NT2/D1 (cell line): ENCODE data around the gene RIMBP3C.
"Not testable (repeated sequence)": the region's sequence is repeated elsewhere in the genome, so short reads cannot be mapped to it uniquely, and the experiment has no call there.

Source experiments
- DNase-seq: peaks from one replicate; pipeline ENCODE4 v3.0.0-alpha.2; 2011; ENCODE audit warnings: low read depth, low spot score
- H3K27me3 ChIP-seq: 2 replicates; pipeline ENCODE4 v1.6.0; 2011; ENCODE audit warnings: mild to moderate bottlenecking; ENCODE audit not compliant: insufficient read length, insufficient read depth
- H3K36me3 ChIP-seq: 2 replicates; pipeline ENCODE4 v1.6.1; 2011; ENCODE audit warnings: mild to moderate bottlenecking, low read length, mixed read lengths; ENCODE audit not compliant: insufficient read depth, insufficient read length
- H3K4me1 ChIP-seq: 2 replicates; pipeline ENCODE4 v1.5.1; 2011; ENCODE audit not compliant: insufficient read depth, insufficient read length
- H3K4me3 ChIP-seq: 2 replicates; pipeline ENCODE4 v1.5.1; 2011; ENCODE audit warnings: low read depth; ENCODE audit not compliant: insufficient read length
- H3K9ac ChIP-seq: 2 replicates; pipeline ENCODE4 v1.6.0; 2011; ENCODE audit warnings: low read depth; ENCODE audit not compliant: insufficient read length
- H3K9me3 ChIP-seq: 2 replicates; pipeline ENCODE4 v1.5.1; 2011; ENCODE audit warnings: mild to moderate bottlenecking, low read length; ENCODE audit not compliant: insufficient read depth
- SUZ12 ChIP-seq: IDR thresholded peaks from 2 replicates; pipeline ENCODE4 v1.6.1; 2011; ENCODE audit not compliant: insufficient read length, insufficient read depth; ENCODE audit errors: extremely low read depth
- YY1 ChIP-seq: IDR thresholded peaks from 2 replicates; pipeline ENCODE4 v1.6.1; 2011; ENCODE audit not compliant: insufficient read length, insufficient read depth
- ZNF274 ChIP-seq: IDR thresholded peaks from 2 replicates; pipeline ENCODE4 v1.6.1; 2011; ENCODE audit warnings: mild to moderate bottlenecking, low read depth, low read length

The RIMBP3C gene

GRCh38 chr22:21585389-21585788 is 34.1 kb upstream of the RIMBP3C start:
- no peak overlapping the region for H3K4me3 ChIP-seq
- H3K36me3 ChIP-seq, result peaks cover 25% of the 10 kb centered on the region
- no peak for DNase-seq
- H3K4me1 ChIP-seq, result no peaks in the 10 kb centered on the region
- no peaks in the 10 kb centered on the region for H3K27me3 ChIP-seq
- H3K9ac ChIP-seq, result no peak overlapping the region
- TF ChIP-seq ZNF274, result no peak
- no peak for TF ChIP-seq YY1
- no peak for TF ChIP-seq SUZ12
- no peaks in the 10 kb centered on the region for H3K9me3 ChIP-seq

GRCh38 chr22:21582801-21583740 is 31.8 kb upstream of the RIMBP3C start:
- no peak for TF ChIP-seq ZNF274
- no peak for TF ChIP-seq YY1
- TF ChIP-seq SUZ12, result no peak
- H3K4me1 ChIP-seq, result peaks cover 3% of the 10 kb centered on the region
- H3K27me3 ChIP-seq, result no peaks in the 10 kb centered on the region
- H3K9me3 ChIP-seq, result no peaks in the 10 kb centered on the region
- DNase-seq, result no peak
- H3K4me3 ChIP-seq, result no peak overlapping the region
- H3K9ac ChIP-seq, result no peak overlapping the region
- H3K36me3 ChIP-seq, result peaks cover 28% of the 10 kb centered on the region

GRCh38 chr22:21581009-21581713 is 29.9 kb upstream of the RIMBP3C start:
- not testable (repeated sequence) for H3K9ac ChIP-seq, H3K27me3 ChIP-seq, H3K9me3 ChIP-seq, DNase-seq, H3K4me1 ChIP-seq, H3K4me3 ChIP-seq
- H3K36me3 ChIP-seq, result peaks cover 26% of the 10 kb centered on the region

DNA sequence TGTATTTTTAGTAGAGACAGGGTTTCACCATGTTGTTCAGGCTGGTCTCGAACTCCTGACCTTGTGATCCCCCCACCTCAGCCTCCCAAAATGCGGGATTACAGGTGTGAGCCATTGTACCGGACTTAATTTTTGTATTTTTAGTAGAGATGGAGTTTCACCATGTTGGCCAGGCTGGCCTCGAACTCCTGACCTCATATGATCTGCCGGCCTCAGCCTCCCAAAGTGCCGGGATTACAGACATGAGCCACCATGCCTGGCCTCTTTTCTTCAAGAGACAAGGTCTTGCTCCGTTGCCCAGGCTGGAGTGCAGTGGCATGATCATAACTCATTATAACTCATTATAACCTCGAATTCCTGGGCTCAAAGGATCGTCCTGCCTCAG is 29.4 kb upstream of the RIMBP3C start:
- H3K27me3 ChIP-seq, H3K9me3 ChIP-seq, H3K4me3 ChIP-seq, H3K4me1 ChIP-seq, DNase-seq, H3K9ac ChIP-seq: not testable (repeated sequence)
- H3K36me3 ChIP-seq, result peaks cover 26% of the 10 kb centered on the region

GRCh38 chr22:21579474-21579851 is 28.2 kb upstream of the RIMBP3C start:
- no peak overlapping the region for H3K4me3 ChIP-seq
- DNase-seq, result no peak
- no peak overlapping the region for H3K9ac ChIP-seq
- peaks cover 3% of the 10 kb centered on the region for H3K4me1 ChIP-seq
- no peaks in the 10 kb centered on the region for H3K27me3 ChIP-seq
- TF ChIP-seq YY1 (no peak), SUZ12 (no peak), ZNF274 (no peak)
- H3K9me3 ChIP-seq, result no peaks in the 10 kb centered on the region
- peaks cover 23% of the 10 kb centered on the region for H3K36me3 ChIP-seq

GRCh38 chr22:21573750-21574494 is 22.7 kb upstream of the RIMBP3C start:
- no peaks in the 10 kb centered on the region for H3K9me3 ChIP-seq
- H3K4me1 ChIP-seq, result peaks cover 19% of the 10 kb centered on the region
- H3K27me3 ChIP-seq, result no peaks in the 10 kb centered on the region
- no peak overlapping the region for H3K9ac ChIP-seq
- no peak for DNase-seq
- TF ChIP-seq ZNF274 (no peak), YY1 (no peak)
- H3K36me3 ChIP-seq, result peaks cover 42% of the 10 kb centered on the region
- H3K4me3 ChIP-seq, result no peak overlapping the region

DNA sequence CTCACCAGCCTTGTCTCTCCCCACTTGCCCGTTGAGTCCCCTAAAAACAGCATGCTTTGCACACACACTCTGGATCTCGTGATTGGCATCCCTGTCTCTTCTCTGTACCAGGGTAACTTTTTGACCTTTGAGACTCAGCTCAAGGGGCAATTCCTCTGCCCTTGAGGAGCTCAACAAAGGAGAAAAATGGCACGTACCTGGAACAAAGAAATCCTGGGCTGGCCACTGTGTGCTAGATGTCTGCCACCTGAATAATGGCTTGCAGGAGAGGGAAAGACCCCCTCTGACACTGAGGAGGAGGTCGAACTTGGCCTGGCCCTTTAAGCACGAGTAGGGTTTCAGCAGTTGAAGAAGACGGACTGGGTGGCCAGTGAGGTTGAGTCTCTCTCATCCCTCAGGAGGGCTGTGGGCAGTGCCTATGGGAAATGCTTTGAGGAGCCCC is 22.1 kb upstream of the RIMBP3C start:
- no peak overlapping the region for H3K4me3 ChIP-seq
- no peak for TF ChIP-seq ZNF274
- TF ChIP-seq YY1, result no peak
- TF ChIP-seq SUZ12, result no peak
- H3K27me3 ChIP-seq, result no peaks in the 10 kb centered on the region
- DNase-seq, result no peak
- H3K9ac ChIP-seq, result no peak overlapping the region
- no peaks in the 10 kb centered on the region for H3K9me3 ChIP-seq
- peaks cover 17% of the 10 kb centered on the region for H3K4me1 ChIP-seq
- H3K36me3 ChIP-seq, result peaks cover 39% of the 10 kb centered on the region
